GM12878 (cell line): Measurements from ENCODE around the gene ZNF280C. TPM values are rescaled to one million over a fixed set of nuclear protein-coding genes. Genes with fewer than 3 reads are reported as not detected.

ENCODE experiments used
- ATAC-seq: fragments of 200-7000 bp; cut with Tn5 transposase; 3 replicates; pipeline ENCODE4 v1.9.1; 2020; ENCODE audit warnings: mild to moderate bottlenecking, moderate library complexity
- BruUV-seq: library from RNA; stranded (reverse); fragments of 400-500 nt; replicated peaks from 2 replicates; lab custom pipeline; 2021; lab: Mats Ljungman, UMichigan
- CTCF ChIA-PET: fragments of 300-600 bp; sonication (Branson Sonifier 250); formaldehyde crosslinking; extraction: SDS; loops from one replicate; lab custom pipeline; 2021; ENCODE audit warnings: inconsistent platforms; lab: Yijun Ruan, JAX
- POLR2A ChIA-PET: fragments of 350-600 bp; formaldehyde crosslinking; extraction: SDS; loops from one replicate; lab custom pipeline; 2021; ENCODE audit warnings: inconsistent platforms; lab: Charles Lee
- RAD21 ChIA-PET: fragments of 300-600 bp; sonication (Branson Sonifier 250); formaldehyde crosslinking; loops from one replicate; lab custom pipeline; 2023; ENCODE audit warnings: antibody characterized with exemption; ENCODE audit not compliant: unreplicated experiment; lab: Charles Lee
- SMC1A ChIA-PET: fragments of 300-600 bp; sonication (Branson Sonifier 250); formaldehyde crosslinking; loops from one replicate; lab custom pipeline; 2023; ENCODE audit not compliant: unreplicated experiment, uncharacterized antibody; lab: Charles Lee
- DNase-seq: peaks from one replicate; pipeline ENCODE4 v3.0.0-alpha.2; 2011; ENCODE audit warnings: low read depth, low spot score
- FAIRE-seq: peaks from 3 replicates; lab custom pipeline; 2011; peaks lifted over from hg19 to GRCh38; lab: Jason Lieb, UNC
- H2AFZ ChIP-seq: 2 replicates; pipeline ENCODE4 v1.6.0; 2011; ENCODE audit warnings: low read depth, low read length, control low read depth; ENCODE audit not compliant: control insufficient read depth
- H3K27ac ChIP-seq: 2 replicates; pipeline ENCODE4 v1.5.1; 2011; ENCODE audit warnings: control low read depth; ENCODE audit not compliant: control insufficient read depth, insufficient read depth
- H3K27me3 ChIP-seq, 2 experiments: replicated peaks in 1 of 2; 2 replicates each; pipeline versions ENCODE4 v1.6.0 to v1.6.1; 2011; ENCODE audit warnings: low read length in 1 of 2; ENCODE audit not compliant: control insufficient read depth in 2 of 2, insufficient read depth in 2 of 2
- H3K36me3 ChIP-seq, 2 experiments: 2 replicates each; pipeline ENCODE4 v1.5.1; 2011; ENCODE audit warnings: low read length in 1 of 2; ENCODE audit not compliant: control insufficient read depth in 2 of 2, insufficient read depth in 2 of 2
- H3K4me1 ChIP-seq: 2 replicates; pipeline ENCODE4 v1.6.1; 2011; ENCODE audit warnings: mild to moderate bottlenecking, low read length, moderate library complexity, mixed read lengths; ENCODE audit not compliant: control insufficient read depth, insufficient read depth
- H3K4me2 ChIP-seq: 2 replicates; pipeline ENCODE4 v1.6.0; 2011; ENCODE audit warnings: control low read depth; ENCODE audit not compliant: control insufficient read depth, insufficient read depth
- H3K4me3 ChIP-seq: fragments of 200-600 bp; sonication (generic); 2 replicates; pipeline ENCODE4 v1.5.1; 2016
- H3K79me2 ChIP-seq: 2 replicates; pipeline ENCODE4 v1.6.0; 2011; ENCODE audit warnings: low read length; ENCODE audit not compliant: control insufficient read depth, insufficient read depth
- H3K9ac ChIP-seq: 2 replicates; pipeline ENCODE4 v1.8.0; 2011; ENCODE audit warnings: low read length, control low read depth, mixed read lengths; ENCODE audit not compliant: control insufficient read depth, insufficient read depth
- H3K9me3 ChIP-seq: replicated peaks from 3 replicates; pipeline ENCODE4 v1.5.1; 2011; ENCODE audit warnings: mild to moderate bottlenecking, low read length; ENCODE audit not compliant: control insufficient read depth, insufficient read depth
- H4K20me1 ChIP-seq: 2 replicates; pipeline ENCODE4 v1.6.0; 2011; ENCODE audit not compliant: control insufficient read depth, insufficient read depth
- BACH1 ChIP-seq: fragments of 450-650 bp; IDR thresholded peaks from 2 replicates; pipeline ENCODE4 v1.6.1; 2017; ENCODE audit warnings: mild to moderate bottlenecking, borderline replicate concordance
- E2F4 ChIP-seq: IDR thresholded peaks from 2 replicates; pipeline ENCODE4 v1.6.1; 2012; ENCODE audit warnings: low read depth, low read length, improper control_type of control experiment
- ZBTB11 ChIP-seq: fragments of 450-650 bp; formaldehyde crosslinking; IDR thresholded peaks from 2 replicates; pipeline ENCODE4 v1.5.0; 2022; ENCODE audit warnings: mild to moderate bottlenecking, missing genetic modification characterization
- WGBS: methylation state at CpG from one replicate; pipeline ENCODE4 v1.1.6; 2016; ENCODE audit warnings: low lambda C conversion rate; ENCODE audit not compliant: insufficient replicate concordance, insufficient coverage; ENCODE audit errors: missing lambda C conversion rate; 5-methylcytosine and 5-hydroxymethylcytosine counted together
- in situ Hi-C: fragments of 300-500 bp; cut with MboI; formaldehyde crosslinking; loops from 9 replicates; pipeline ENCODE4 v1.14.3; 2018; ENCODE audit warnings: mixed read lengths
- intact Hi-C: fragments of 100-400 bp; cut with micrococcal nuclease; formaldehyde crosslinking; loops from one replicate; pipeline ENCODE4 v1.14.2; 2022; ENCODE audit not compliant: unreplicated experiment
- polyA plus RNA-seq, 11 experiments: library from polyadenylated mRNA; depleted of rRNA in 4 of 11; unstranded in 6 of 11; stranded (reverse) in 5 of 11; fragments of >200 nt; fragmentation: Nextera tagmentation in 4 of 11; fragmentation: Illumina TruSeq in 1 of 11; extraction: Ambion mirVana in 4 of 11; extraction: Trizol in 1 of 11; gene quantifications; 1 replicate in 1 of 11; 2 replicates in 10 of 11; pipeline versions ENCODE4 v1.2.1 to v1.2.3, GENCODE V29; 2011 to 2016; ENCODE audit warnings: inconsistent platforms in 2 of 11, missing spikeins in 2 of 11, low read depth in 1 of 11
- total RNA-seq, 4 experiments: library from RNA; depleted of rRNA in 3 of 4; stranded (reverse); fragments of >200 nt in 3 of 4; fragmentation: Illumina TruSeq in 1 of 4; extraction: Trizol in 1 of 4; gene quantifications; 2 replicates each; pipeline versions ENCODE4 v1.2.1 to v1.2.3, GENCODE V29; 2013 to 2021

ZNF280C gene
- total and polyA plus RNA-seq, 10 of the 15 experiments (the other 5 are each of a cell fraction or from before 2014, with no cell fraction given), result 0.82 to 8.8 (median 5.7) TPM

GRCh38 chrX:130264573-130264972 is 4.1 kb downstream of the ZNF280C start:
- ChIA-PET POLR2A (no interaction called here), CTCF (interaction anchor here (1.1 kb wide), 1 partner anchor 180 kb away, joined by 4 read pairs; no protein-coding TSS in a partner anchor), SMC1A (interaction anchor here (1.5 kb wide), 1 partner anchor 72 kb away, joined by 3 read pairs; no protein-coding TSS in a partner anchor), RAD21 (interaction anchor here (1.0 kb wide), 1 partner anchor 174 kb away, joined by 4 read pairs; no protein-coding TSS in a partner anchor)
- ATAC-seq (no peak), DNase-seq (no peak), FAIRE-seq (no peak)
- no peak overlapping the region for H3K9ac ChIP-seq
- TF ChIP-seq E2F4 (no peak), BACH1 (peak; percentile 66; the same call in 1 of the 2 replicates), ZBTB11 (CRISPR knock-in tag) (no peak)
- intact Hi-C loops (loop anchor here (10.0 kb wide), 1 partner anchor 180 kb away; no protein-coding TSS in a partner anchor), in situ Hi-C loops (no loop called here)
- H3K79me2 ChIP-seq, result peaks cover 25% of the 10 kb centered on the region
- H3K36me3 ChIP-seq, result no peaks in the 10 kb centered on the region
- H3K27ac ChIP-seq, result peak overlapping the region; percentile 18; the same call in 1 of the 2 replicates
- H3K9me3 ChIP-seq, result no peaks in the 10 kb centered on the region; the same call in 2 of the 3 replicates
- 63% methylated on average over 2 of the region's 2 CpGs for WGBS
- no peak overlapping the region for H3K4me3 ChIP-seq
- no peaks in the 10 kb centered on the region for H4K20me1 ChIP-seq
- no peaks in the 10 kb centered on the region for H3K4me1 ChIP-seq
- BruUV-seq, result no TSS peak
- H3K4me2 ChIP-seq, result no peak overlapping the region
- H2AFZ ChIP-seq, result no peak overlapping the region
- no peaks in the 10 kb centered on the region for H3K27me3 ChIP-seq
